AG09309 (cell line): Measurements from ENCODE around the gene SPTSSA.

Experiments
- DNase-seq: peaks from one replicate; pipeline ENCODE4 v3.0.0-alpha.2; 2010; ENCODE audit warnings: low read depth
- H3K4me3 ChIP-seq: 2 replicates; pipeline ENCODE4 v1.5.1; 2011; ENCODE audit warnings: mild to moderate bottlenecking, low read depth, low read length, moderate library complexity; ENCODE audit not compliant: control insufficient read depth
- TF ChIP-seq, protein P1 (sequence below): IDR thresholded peaks from 2 replicates; pipeline ENCODE4 v1.5.1; 2011; ENCODE audit warnings: mild to moderate bottlenecking, low read depth, low read length, inconsistent platforms; ENCODE audit not compliant: insufficient read depth, control insufficient read depth; ENCODE audit errors: missing control alignments

SPTSSA gene

DNA sequence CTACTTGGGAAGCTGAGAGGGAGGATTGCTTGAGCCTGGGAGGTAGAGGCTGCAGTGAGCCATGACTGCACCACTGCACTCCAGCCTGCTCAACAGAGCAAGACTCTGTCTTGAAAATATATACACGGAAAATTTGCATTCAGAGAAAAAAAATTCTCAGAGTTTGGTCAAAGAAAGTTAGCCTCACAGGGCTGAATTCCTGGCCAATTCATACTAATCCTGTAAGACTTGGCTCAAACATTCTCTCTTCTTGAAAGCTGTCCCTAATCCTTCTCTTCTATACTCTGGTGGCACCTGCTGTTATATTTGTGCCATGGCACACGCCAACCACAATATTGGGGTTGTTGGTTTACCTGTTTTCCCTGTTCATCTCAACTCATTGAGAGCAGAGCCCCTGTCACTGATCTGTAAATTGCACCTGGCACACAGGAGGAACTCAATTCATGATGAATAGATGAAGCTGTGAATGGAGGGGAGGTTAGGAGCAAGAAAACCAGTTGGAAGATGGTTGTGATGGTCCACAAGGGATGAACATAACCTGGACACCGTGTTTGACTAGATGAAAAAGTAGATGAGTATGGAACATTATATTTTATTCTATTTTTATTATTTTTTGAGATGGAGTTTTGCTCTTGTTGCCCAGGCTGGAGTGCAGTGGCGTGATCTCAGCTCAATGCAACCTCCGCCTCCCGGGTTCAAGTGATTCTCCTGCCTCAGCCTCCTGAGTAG, 36.8 kb upstream of the SPTSSA start:
- H3K4me3 ChIP-seq, result no peak overlapping the region
- TF ChIP-seq, protein P1, sequence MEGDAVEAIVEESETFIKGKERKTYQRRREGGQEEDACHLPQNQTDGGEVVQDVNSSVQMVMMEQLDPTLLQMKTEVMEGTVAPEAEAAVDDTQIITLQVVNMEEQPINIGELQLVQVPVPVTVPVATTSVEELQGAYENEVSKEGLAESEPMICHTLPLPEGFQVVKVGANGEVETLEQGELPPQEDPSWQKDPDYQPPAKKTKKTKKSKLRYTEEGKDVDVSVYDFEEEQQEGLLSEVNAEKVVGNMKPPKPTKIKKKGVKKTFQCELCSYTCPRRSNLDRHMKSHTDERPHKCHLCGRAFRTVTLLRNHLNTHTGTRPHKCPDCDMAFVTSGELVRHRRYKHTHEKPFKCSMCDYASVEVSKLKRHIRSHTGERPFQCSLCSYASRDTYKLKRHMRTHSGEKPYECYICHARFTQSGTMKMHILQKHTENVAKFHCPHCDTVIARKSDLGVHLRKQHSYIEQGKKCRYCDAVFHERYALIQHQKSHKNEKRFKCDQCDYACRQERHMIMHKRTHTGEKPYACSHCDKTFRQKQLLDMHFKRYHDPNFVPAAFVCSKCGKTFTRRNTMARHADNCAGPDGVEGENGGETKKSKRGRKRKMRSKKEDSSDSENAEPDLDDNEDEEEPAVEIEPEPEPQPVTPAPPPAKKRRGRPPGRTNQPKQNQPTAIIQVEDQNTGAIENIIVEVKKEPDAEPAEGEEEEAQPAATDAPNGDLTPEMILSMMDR, result peak; percentile 28
- DNase-seq, result no peak

DNA sequence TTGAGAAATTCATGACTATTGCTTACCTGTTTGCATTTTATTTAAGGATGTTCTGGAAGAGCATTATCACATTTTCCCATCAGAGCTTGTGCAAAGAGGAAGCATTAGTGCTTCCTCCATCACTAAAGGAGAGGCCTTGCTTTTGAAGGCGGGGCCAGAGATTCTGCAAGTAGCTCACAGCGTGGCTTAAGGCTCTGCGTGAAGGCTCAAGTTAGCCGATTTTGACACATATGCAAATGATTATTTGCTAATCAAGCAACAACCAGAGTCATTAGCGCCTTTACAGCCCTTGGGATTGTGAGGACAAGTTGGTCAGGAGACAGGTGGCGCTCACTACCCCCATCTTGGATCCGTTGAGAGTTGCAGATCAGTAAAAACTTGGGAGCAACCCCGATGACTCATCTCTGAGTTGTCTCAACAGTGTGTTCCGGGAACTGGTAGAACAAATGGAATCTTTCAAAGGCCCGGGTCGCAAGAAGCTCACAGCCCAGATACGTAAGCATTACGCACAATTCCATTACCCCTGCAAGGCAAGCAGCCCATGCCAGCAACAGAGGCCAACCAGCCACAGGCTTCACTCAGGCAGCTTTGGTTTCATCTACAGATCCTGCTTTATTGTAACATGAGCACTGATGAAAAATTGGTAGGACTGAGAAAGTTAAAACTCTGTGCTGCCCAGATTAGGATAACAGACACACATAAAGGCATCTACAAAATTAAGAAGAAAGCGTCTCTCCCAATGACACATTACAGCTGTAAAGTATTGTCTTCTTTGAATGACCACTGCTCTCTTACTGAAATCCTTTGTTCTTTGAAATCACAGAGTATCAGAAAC, 34.9 kb upstream of the SPTSSA start:
- no peak overlapping the region; the same call in 1 of the 2 replicates for H3K4me3 ChIP-seq
- peak; percentile 98 for DNase-seq
- TF ChIP-seq, protein P1, result peak; percentile 28

DNA sequence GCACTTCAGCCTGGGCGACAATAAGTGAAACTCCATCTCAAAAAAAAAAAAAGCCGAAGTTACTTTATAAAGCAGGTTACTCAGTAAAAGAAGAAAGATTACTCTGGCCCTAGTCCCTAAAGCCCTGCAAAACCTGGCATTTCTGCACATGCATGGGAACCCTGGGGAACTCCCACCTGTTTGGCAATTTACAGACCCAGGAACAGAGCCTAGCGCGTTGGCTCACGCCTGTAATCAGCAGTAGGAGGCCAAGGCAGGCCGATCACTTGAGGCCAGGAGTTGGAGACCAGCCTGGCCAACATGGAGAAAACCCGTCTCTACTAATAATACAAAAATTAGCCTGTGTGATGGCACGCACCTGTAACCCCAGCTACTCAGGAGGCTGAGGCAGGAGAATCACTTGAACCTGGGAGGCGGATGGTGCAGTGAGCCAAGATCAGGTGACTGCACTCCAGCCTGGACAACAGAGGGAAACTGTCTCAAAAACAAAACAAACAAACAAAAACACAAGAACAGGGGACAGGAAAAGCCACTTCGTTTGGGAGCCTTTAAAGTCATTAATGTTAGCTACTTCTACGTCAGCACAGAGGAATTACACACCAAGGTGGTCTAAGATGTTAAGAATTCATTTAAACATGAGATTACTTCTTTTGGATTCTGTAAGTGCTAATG, 34.1 kb upstream of the SPTSSA start:
- TF ChIP-seq, protein P1, result no peak
- DNase-seq, result no peak
- no peak overlapping the region for H3K4me3 ChIP-seq

DNA sequence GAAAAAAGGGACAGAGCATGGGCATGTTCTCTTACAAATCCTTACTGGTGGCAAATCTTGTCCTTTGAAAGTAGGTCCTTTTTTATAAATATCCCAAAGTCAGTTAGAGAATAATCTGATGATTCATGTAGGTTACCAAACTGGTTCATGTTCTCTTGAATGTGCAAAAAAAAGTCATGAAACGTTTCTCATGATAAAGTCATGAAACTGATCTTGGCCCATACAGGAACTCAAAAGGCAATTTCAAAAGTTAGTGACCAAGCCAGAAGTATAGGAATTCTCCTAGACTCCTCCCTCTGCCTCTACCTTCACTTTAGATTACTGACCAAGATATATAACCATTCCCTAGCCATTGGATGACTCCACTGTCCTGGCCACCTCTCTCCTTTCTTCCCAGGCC, 27.3 kb upstream of the SPTSSA start:
- no peak for DNase-seq
- TF ChIP-seq, protein P1, result no peak
- no peak overlapping the region for H3K4me3 ChIP-seq

DNA sequence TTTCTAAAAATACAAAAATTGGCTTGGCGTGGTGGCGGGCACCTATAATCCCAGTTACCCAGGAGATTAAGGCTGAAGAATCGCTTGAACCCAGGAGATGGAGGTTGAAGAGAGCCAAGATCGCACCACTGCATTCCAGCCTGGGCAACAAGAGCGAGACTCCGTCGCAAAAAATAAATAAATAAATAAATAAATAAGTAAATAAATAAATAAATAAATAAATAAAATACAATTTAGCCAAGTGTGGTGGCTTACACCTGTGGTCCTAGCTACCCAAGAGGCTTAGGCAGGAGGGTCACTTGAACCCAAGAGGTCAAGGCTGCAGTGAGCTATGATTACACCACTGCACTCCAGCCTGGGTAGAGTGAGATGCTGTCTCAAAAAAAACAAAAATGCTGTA, 26.5 kb upstream of the SPTSSA start:
- DNase-seq, result no peak
- TF ChIP-seq, protein P1, result no peak
- no peak overlapping the region for H3K4me3 ChIP-seq

DNA sequence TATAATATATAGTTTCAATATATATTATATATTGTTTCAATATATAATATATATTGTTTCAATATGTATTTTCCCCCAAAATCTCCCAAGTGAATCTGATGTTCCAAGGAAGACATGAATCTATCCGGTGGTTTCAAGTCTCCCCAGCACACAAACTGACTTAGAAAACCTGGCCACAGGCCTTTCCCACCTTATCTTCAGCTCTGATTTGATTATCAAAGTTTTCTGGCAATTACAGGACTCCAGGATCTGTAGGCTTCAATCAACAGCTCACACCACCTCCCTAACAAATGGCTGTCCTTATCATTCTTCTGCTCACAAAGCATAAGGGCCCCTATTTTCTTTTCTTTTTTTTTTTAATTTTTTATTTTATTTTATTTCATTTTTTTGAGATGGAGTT, 22.7 kb upstream of the SPTSSA start:
- TF ChIP-seq, protein P1, result no peak
- no peak for DNase-seq
- no peak overlapping the region for H3K4me3 ChIP-seq
